ENCODE results near the gene SPOP.
"Not testable (repeated sequence)": the region's sequence is repeated elsewhere in the genome, so short reads cannot be mapped to it uniquely, and the experiment has no call there.

SPOP gene

DNA sequence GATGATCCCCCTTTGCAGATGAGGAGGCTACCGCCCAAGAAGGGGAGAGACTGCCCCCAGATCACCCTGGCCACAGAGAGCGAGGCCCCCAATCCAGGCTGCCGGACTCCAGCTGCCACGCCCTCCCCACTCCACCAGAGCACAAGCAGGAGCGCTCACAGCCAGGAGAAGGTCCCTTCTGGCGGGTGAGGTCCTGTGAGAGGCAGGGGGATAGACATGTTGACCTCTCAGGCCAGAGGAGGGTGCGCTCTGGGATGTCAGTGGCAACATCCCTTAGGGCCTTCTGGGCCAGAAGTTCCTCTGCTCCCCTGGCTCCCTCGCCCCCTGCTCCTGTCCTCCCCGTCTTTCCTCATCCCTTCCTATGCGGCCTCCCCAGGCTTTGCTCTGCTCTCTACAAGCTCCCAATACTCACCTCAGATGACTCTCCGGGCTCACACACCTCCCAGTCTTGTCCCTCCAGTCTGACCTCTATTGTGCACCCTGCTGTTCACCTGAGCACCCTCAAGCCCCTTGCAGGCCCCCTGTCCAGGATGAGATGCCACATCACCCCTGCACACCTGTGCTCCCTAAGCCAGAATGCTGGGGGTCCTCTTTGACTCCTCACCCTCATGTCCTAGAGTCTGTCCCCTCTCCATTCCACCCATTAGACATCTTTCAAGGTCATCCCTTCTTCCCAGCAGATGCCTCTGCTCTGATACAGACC, 107.2 kb downstream of the SPOP start:
- DNase-seq = no peak

DNA sequence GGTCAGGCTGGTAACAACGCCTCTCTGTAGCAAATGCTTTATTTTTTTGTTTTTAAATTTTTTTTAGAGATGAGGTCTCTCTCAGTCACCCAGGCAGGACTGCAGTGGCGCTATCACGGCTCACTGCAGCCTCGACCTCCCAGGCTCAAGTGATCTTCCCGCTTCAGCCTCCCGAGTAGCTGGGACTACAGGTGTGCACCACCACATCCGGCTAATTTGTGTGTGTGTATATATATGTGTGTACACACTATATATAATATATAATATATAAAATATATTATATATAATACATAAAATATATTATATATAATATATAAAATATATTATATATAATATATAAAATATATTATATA, 109.2 kb downstream of the SPOP start:
- DNase-seq = not testable (repeated sequence)

DNA sequence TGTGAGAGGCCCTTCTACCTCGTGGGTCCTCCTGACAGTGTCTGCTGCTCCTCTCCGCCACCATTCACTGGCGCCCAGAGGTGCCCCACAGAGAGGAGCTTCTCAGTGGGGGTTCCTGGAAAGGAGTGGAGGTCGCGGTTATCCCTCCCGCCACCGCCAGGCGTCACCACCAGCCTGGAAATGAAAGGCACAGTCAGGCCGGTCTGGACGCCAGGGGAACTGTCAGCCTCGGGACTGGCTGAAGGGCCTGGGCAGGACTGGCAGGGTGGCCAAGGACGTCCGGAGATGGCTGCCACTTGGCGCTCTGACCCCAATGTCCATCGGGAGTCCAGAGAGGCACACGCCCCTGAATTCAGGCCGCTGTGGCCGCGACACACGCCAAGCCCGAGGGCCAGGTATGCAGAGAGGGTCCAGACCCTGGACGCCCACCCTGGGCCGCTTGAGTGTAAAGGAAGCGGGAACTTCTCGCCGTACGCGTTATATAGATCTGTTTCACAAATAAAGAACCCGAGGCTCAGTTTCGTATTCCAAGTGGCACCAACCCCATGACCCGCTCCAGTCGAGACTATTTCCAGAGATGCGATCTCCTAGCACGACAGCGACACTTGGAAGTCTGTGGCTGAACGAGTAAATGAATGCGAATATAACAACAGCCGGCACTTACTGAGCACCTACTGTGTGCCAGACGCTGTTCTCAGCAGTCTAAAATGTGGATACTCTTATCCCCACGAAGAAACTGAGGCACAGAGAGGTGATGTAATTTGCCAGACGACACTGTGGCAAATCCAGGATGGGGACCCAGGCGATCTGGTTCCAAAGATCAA, 109.8 kb downstream of the SPOP start:
- DNase-seq = peak; percentile 47

DNA sequence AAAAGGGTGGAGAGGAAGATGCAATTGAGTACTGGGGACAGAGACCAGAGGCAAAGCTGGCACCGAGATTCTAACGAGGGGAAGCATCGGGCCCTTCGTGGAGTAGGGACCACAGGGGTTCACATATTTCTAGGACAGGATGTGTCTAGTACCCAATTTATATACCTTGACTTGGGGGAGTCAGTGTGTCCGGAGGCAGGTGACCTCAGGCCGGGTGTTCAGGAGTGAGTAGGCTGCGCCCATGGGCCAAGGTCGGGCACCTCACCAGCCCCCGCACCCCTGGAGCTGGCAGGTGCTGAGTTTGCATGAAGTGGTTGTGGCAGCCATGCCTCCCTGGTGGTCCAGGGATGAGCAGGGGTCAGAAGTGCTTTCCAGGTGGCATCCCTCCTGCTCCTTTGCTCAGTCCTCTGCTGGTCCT, 110.8 kb downstream of the SPOP start:
- no peak for DNase-seq

DNA sequence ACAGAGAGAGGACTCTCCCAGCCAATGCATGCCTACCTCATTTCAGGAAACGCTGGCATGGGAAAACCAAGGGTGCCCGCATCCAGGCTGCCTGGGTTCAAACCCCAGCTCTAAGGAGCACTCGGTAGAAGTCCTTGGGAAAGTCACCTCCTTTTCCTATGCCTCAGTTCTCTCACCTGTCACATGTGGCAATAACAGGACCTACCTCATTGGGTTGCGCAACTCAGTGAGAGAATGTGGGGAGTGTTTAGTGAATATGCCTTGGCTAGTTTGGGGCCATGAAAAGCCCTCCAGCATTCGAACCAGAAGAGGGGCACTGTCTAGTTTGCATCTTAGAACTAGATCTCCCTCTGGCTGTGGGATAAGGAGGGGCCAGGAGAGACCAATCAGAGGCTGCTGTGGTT, 111.2 kb downstream of the SPOP start:
- DNase-seq = no peak

DNA sequence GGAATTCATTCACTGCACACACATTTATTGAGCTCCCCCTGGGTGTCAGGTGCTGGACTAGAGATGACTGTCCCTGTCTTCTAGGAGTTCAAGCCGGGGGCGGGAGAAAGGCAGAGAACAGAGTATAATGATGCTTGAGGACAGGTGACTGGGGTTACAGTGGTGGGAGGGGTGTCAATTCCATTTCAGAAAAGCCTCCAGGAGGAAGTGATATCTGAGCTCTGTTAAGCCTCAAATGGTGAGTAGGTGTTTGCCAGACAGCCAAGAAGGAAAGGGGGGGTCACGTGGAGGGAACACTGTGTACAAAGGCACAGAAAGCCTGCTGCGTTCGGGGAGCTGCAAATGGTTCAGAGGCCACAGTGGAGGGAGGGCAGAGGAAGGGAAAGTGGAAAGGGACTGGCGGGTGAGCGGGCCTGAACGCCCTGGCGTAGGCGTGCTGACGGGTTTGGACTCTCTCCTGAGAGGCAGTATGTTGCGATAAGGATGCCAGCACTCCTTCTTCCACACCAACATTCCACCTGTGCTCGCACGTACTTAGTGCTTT, 111.9 kb downstream of the SPOP start:
- no peak for DNase-seq

DNA sequence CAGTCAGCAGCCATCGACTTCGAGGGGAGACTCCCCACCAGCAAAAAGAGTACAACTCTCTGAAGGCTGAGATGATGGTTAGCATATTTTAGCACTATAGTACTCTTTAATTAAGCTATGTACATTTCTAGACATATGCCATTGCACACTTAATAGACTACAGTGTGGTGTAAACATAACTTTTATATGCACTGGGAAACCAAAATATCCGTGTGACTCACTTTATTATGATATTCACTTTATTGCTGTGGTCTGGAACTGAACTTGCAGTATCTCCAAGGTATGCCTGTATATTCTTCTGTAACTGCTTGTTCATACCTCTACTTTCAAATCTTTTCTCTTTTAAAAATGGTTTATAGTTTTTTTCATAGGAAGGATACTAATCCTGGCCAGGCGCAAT, 113.3 kb downstream of the SPOP start:
- DNase-seq = no peak

DNA sequence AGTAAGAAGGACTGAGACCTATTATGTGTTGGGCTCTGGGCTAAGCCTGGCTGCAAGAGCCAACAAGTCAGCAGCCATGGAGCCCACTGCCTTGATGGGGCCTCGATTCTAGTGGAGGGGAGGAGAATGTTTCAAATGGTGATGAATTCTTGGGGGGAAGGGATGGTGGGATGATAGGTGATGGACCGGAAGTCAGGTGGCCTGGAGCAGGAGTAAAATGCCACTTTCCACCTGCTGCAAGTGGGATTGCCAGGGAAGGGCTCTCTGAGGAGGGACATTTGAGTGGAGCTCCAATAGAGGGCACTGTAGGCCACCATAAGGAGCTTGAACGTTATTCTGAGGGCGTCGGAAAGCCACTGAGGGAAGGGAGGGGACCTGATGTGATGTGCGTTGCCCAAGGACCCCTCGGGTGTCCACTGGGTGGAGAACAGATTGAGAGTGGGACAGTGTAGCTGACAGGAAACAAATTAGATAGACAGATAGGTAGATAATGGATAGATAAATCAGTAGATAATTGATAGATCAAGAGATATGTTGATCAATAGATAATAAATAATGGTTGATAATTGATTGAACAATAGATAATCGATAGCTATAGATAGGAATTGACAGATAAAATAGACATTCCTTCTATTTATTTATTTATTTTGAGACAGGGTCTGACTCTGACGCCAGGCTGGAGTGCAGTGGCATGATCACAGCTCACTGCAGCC, 120.4 kb downstream of the SPOP start:
- DNase-seq = no peak

DNA sequence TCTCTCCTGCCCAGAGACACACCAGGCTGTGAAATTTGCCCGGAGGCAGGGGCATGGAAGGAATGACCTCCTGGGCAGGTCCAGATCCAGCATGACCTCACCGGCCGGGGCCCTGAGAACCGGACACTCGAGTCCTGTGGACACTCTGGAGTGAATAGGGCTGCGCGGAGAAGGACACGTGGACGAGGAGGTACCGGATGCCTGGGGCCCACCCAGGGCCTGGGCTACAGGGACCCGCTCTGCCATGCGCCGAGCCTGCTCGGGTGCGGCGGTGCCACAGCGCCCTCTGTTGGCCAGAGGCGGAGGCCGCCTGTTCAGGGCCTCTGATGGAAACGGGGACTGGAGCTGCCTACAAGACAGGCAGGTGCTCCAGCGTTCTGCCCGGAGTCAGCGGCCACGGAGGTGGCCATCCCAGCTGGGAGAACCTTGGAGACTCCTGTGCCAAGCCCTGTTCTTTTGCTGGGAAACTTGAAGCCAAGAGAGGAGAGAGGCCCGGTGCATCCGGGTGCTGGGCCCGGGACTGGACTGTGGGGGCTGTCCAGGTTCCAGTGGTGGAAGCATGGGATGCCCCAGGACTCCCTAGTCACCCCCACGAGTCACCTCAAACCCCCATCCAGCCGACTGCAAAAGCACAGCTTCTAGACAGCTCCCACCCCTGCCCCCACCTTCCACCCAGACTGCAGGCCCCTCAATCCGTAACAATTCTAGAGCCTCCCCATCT, 121.5 kb downstream of the SPOP start:
- peak; percentile 42 for DNase-seq

DNA sequence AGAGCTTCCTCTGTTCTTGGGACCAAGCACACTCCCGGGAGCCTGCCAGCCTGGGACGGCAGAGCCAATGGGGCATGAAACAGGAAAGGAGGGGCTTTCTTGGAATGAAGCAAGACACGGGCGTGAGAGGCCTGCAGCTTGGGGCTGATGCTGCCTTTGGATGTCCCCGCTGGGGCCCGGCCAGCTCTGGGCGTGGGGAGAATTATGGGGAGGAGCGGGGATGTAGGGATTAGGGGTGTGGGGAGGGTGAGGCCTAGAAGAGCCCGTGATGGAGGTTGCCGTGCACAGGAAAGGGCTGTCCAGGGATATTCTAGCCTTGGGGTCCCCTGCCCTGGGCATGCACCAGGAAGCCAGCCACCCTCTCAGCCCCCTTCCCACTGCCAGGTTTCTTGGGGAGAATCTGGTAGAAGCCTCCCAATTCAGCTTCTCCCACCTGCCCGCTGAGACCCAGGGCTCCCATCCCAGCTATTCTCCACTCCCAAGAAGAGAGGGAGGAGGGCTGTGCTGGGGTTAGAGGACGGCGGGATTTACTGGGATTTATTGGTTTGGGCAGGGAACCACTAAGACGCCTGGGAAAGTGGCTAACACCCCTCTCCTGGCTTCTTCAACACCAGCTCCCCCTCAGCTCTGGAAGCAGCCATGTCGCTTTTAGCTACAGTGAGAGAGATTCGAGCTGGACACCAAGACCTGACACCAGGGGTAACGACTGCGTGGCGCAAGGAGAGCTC, 122.2 kb downstream of the SPOP start:
- no peak for DNase-seq

DNA sequence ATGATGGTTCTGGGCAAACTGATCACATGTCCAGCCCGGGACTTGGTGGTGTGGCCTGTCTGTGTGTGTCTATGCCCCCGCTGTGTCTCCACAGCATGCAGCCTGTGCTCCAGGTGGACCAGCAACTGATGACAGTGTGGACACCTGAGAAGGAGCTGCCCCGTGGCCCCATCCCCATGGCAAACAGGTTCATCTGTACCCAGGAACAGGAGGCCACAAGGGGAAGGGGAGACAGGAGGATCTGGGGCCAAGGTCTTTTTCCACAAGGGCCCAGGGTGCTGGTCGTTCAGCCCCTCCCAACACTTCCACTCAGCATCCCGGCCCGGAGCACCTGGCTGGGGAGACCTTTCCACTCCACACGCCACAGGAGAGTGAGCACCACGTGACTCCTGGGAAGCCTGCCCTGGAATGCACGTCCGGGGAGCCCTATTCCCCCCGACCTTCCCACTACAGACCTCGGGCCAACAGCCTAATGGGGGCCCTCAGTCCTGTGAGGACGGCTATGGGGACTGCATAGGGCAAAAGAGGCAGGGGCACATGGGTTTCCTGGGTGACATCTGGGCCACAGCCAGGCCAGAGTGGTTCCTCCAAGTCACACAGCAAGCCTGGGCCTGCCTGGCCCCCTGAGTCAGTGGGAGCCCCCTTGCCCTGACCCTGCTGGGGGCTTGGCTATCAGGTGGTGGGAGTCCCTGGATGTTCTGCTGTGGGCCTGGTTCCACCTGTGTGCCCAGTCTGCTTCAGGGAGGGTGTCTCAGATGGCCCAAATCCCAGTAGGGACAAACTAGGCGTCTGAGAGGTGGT, 123.0 kb downstream of the SPOP start:
- DNase-seq = no peak

DNA sequence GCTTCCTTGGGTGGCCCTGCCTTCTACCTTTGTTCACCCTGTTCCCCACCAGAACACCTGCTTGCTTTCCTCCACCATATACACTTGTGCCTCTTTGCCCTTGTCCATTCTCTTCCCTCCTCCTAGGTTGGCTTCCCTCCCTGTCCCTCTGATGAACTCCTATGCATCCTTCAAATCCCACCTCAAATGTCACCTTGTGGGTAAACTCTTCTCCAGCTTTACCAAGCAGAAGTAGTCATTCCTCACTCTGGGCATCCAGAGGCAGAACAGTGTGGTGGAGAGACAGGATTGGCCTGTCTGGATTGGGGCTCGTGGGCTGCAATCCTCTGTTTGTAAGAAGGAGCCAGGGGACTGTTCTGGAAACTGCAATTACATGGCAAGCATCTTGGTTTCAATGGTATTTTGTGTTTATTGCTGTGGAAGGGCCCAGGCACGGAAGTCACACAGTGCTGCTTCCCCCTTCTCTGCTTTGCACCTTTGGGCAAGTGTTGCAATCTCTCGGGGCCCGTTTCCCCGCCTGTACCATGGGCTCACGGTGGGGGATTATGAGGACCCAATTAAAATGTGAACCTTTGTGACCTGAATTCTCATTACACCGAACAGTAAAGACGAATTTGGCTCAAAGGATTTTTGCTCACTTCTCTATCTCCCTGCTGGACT, 124.1 kb downstream of the SPOP start:
- DNase-seq = no peak

DNA sequence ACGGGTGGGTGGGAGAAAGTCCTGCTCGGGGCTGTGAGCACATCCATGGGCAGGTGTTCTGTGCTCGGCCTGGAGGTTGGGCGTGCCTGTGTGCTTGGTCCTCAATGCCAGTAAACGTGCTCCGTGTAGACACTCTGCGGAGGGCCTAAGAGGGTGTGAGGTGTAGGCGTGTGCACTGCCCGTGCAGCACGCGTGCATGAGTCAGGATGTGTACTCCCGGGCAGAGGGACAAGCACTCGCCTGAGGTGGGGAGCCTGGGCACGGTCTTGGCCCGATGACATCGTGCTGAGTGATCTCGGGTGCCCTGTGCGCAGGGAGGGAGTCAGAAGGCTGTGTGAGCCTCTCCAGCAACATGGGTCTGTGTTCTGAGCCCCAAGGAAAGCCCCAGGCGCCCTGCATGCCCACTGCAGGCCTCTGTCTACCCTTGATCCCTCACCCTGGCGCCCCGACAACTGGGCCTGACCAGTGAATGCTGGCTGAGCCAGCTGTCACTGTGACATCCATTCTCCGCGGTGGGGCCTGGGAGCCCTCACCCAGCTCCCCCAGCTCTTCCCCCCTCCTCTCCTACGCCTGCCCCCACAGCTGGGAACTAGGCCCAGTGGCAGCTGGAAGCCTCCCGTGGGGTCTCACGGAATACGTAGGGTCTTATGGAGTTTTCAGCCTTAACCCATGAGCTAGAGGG, 125.7 kb downstream of the SPOP start:
- no peak for DNase-seq

DNA sequence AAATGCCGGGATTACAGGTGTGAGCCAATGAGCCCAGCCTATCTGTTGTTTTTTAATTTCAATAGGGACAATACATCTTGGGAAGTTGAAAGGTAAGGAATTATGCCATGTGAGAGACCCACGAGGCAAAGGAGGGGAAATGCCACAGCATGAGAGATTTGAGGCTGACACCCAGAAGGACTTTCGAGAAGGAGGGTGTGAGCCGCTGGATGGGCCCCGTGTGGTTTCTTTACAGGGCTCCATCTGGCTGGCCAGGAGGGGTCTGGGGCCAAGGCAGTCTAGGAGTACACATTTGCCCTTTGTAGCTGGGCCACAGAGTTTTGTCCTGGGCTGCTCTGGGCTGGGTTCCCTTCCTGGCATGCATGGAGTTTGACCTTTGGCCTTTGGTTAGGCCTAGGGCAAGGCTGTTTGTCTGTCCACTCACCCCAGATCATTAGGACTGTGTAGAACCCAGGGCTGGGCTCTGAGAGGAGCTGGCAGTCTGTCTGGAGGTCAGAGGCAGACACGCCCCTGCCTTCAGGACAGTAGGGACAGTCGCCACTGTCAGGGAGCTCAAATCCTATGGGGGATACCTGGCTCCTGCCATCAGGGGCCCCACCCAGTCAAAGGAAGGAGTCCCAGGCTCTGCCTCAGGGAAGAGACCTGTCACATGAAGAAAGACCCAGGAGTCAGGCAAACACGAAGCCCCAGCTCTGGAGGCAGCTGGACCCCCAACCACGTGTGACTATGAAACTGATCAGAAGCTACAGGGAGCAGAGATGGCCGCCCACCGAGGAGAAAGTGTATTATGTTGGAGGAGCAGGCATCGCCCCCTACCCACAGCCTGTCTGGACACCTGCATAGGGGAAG, 126.5 kb downstream of the SPOP start:
- DNase-seq = no peak

DNA sequence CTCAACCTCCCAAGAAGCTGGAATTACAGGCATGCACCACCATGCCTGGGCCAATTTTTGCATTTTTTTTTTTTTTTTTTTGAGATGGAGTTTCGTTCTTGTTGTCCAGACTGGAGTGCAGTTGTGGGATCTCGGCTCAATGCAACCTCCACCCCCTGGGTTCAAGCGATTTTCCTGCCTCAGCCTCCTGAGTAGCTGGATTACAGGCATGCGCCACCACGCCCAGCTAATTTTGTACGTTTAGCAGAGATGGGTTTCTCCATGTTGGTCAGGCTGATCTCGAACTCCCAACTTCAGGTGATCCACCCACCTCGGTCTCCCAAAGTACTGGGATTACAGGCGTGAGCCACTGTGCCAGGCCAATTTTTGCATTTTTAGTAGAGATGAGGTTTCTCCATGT, 127.1 kb downstream of the SPOP start:
- DNase-seq = not testable (repeated sequence)

DNA sequence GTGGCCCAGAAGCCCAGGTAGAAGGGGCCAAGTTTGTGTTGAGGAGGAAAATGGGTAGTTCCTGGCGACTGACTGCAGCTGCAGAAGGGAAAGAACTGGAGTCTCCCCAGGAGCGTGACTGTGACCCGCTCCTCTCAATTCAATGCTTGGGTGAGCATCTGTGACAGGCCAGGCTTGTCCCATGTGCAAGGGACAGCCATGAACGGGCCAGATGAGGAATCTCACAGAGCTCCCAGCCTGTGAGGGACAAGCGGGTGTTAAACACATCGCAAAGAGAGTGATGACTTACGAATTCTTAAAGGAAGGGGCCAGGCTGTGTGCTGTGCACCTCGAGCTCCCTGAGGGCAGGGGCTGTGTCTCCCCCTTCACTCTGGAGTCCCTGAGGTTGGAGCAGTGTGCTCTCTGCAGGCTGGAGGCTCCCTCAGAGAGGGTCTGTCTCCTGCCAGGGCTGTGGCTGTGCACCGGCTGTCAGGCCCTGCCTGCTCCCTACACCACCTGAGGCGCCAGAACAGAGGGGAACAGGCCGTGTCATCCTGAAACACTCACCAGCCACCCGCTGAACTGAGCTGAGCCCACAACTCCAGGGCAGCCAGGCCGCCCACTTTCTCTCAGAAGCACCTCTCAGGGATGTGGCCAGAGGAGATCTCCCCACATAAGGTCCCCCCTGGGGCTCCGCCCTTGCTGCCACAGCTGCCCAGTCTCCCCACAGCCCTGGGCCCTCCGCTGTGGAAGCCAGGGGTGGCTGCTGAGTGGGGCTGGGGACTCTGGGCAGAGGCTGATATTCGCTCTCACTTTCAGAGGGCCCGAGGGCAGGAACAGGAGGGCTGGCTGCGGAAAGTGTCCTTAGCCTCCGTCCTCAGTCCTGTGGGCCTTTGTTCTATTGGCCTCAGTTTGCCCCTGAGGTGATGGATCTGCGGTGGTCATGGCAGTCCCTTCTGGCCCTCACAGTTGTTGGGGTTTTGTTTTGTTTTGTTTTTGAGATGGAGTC, 127.9 kb downstream of the SPOP start:
- no peak for DNase-seq

DNA sequence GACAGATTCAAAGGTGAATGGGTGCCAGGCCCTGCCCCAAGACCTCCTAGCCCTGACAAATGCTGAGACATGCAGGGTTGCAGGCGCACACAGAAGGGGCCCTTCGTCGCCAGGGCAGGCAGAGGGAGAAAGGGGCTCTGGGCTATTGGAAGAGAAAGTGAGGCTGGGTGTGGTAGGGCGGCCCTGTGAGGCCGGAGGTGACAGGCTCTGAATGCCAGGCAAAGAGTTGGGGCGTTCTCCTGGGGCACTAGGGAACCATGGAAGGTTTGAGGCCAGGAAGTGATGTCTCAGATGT, 128.6 kb downstream of the SPOP start:
- no peak for DNase-seq

All from GOT3 (cell line).